GM18511 (cell line): ENCODE measurements around the gene PLAAT3.
"Not testable (repeated sequence)": the region's sequence is repeated elsewhere in the genome, so short reads cannot be mapped to it uniquely, and the experiment has no call there.

ENCODE experiments used
- ATAC-seq: cut with Tn5 transposase; IDR thresholded peaks from one replicate; pipeline ENCODE4 v1.9.1; 2021; ENCODE audit warnings: mild to moderate bottlenecking, moderate library complexity; ENCODE audit not compliant: unreplicated experiment

Gene PLAAT3

GRCh38 chr11:63609971-63610580 is 4.2 kb downstream of the PLAAT3 start:
- no peak for ATAC-seq

- no peak for ATAC-seq
Measured at GRCh38 chr11:63609536-63609935, 4.7 kb downstream of the PLAAT3 start.

GRCh38 chr11:63608353-63609345 is 5.6 kb downstream of the PLAAT3 start:
- ATAC-seq, result no peak

- no peak for ATAC-seq
Measured at GRCh38 chr11:63603180-63603518, 11.1 kb downstream of the PLAAT3 start.

GRCh38 chr11:63602290-63603179 is 11.7 kb downstream of the PLAAT3 start:
- not testable (repeated sequence) for ATAC-seq

- ATAC-seq, result no peak
Measured at GRCh38 chr11:63599211-63600122, 14.8 kb downstream of the PLAAT3 start.

GRCh38 chr11:63598556-63598955 is 15.7 kb downstream of the PLAAT3 start:
- ATAC-seq, result no peak

GRCh38 chr11:63595296-63595695 is 18.9 kb downstream of the PLAAT3 start:
- no peak for ATAC-seq

GRCh38 chr11:63592975-63593395 is 21.2 kb downstream of the PLAAT3 start:
- ATAC-seq, result no peak

- no peak for ATAC-seq
Measured at GRCh38 chr11:63590024-63590788, 24.0 kb downstream of the PLAAT3 start.

GRCh38 chr11:63589000-63589399 is 25.2 kb downstream of the PLAAT3 start:
- no peak for ATAC-seq

- ATAC-seq, result no peak
Measured at GRCh38 chr11:63586451-63587166, 27.6 kb downstream of the PLAAT3 start.

GRCh38 chr11:63583357-63583677 is 30.9 kb downstream of the PLAAT3 start:
- no peak for ATAC-seq

- not testable (repeated sequence) for ATAC-seq
Measured at GRCh38 chr11:63581224-63581623, 33.0 kb downstream of the PLAAT3 start.

- ATAC-seq, result not testable (repeated sequence)
Measured at GRCh38 chr11:63578882-63579281, 35.4 kb downstream of the PLAAT3 start.

GRCh38 chr11:63574856-63575602 is 39.2 kb downstream of the PLAAT3 start:
- ATAC-seq, result no peak

GRCh38 chr11:63573881-63574855 is 40.1 kb downstream of the PLAAT3 start:
- no peak for ATAC-seq
